Stimulated activated CD4-positive, alpha-beta T cell treated with anti-CD3 and anti-CD28 coated beads, Interleukin-2, amount 100 ng/mL, for 4 hours (primary cell): ENCODE measurements around the gene YTHDC2.

Experiments
- DNase-seq: peaks from one replicate; pipeline ENCODE4 v3.0.0-alpha.2; 2020; ENCODE audit warnings: low read depth

The YTHDC2 gene

DNA sequence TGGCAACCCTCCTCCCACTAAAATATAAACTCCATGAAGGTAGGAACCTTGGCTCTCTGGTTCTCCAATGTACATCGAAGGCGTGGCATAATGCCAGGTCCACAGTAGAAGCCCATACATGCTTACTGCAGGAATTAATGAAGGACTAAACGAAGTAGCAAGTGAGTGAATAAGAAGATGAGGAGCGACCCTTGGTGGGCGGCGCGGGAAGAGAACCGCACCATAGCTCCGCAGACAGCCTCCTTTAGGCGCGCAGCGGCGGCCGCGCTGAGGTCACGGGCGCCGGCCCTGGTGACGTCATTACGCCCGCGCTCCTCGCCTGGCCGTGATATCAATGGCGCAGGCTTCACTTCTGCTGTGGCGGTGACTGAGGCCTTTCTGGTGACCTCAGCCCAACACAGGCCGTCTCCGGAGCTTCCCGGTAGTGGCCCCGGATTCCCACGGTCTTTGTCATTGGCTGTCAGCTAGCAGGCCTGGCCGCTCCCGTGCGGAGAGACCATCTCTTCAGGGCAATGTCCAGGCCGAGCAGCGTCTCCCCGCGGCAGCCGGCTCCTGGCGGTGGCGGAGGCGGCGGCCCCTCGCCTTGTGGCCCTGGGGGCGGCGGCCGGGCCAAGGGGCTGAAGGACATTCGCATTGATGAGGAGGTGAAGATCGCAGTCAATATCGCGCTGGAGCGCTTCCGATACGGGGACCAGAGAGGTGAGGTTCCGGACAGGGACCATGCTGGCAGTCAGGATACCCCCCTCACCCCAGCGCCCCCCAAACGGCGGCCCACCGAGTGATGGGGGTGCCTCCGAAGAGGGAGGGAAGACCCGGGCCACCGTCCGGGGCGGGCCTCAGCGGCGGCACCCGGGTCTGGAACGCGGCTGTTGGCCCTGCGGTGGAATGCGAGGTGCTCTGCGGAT lies at the start of gene YTHDC2:
Gene YTHDC2, plus strand, starts transcription at position 311 of the 905 bp plus-strand sequence. Its CDS starts 202 bp downstream, at position 513.
- DNase-seq, result peak; percentile 75

DNA sequence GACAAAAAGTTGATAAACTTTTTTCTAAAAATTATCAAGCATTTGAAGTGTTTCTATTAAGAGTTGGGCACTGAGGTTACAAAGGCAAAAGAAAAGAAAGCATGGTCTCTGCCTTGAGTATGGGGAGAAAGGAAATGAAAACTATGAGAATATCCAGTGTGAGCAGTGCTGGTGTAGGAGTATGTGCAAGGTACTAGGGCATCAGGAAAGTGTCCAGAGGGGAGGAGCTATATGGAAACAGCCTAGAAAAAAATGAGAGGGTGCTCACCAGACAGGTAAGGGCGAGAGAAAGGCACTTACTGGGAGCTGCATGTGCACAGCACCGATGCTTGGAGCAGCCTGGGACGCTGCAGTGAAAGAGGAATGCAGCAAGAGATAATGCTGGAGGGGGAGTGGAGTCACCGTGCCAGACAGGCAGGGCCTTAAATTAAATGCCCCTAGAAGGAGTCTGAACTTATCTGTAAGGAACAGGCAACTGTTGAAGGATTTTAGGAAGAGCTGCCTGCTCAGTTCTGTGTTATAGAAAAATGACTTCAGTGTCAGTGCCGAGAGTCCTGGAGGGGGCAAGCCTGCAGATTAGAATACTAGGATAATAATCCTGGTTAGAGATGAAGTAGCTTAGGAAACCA lies 39.3 kb upstream of the YTHDC2 start:
- DNase-seq, result no peak

DNA sequence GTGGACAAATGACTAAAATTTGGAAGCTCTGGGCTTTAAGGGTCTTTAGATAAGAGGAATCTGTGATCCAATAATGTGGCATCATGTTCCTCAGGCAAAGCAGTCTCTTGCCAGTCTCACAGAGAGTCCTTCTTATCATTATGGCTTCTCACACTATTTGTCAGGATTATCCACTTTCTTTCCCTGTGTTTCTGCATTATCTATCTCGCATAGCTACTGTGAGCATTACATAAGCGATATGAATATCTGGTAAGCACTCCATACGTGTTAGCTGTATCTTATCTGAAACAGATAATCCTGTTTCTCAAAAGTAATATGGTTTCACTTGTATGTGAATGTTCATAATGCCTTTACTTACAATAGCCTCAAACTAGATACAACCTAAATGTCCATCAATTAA lies 34.8 kb upstream of the YTHDC2 start:
- DNase-seq, result no peak

DNA sequence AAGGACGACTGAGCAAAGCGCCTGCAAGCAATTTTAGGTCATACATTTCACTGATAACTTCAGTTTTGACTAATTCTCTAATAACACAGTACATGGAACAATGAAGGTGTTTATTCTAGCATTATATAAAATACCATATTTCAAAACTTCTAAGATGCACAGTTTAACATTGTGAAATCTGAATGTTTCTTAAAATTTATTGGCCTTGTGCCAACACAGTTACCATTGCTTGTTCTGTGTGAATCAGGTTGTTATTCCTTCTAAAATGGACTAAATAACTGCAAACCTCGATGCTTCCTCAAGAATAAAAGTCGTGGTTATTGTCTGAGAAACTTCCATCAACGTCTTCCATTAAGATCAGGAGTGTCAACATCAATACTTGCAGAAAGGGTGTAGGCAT lies 33.3 kb upstream of the YTHDC2 start:
- DNase-seq, result no peak

DNA sequence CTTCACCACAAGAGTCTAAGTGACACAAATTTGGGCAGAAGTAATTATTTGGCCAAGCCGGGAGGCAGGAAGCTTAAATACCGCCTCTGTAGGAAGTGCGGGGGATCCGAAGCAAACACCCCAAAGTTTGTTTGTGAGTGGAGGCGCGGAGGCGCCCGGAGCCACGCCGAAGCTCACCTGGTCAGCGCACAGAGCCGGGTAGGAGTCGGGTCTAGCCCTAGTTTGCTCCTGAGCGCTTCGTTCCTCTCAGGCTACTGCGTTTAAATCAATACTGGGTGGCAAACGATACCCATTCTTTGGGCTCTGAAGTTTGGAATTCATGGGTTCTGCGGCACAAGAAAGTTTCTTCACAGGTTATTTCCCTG lies 26.1 kb upstream of the YTHDC2 start:
- DNase-seq, result no peak

DNA sequence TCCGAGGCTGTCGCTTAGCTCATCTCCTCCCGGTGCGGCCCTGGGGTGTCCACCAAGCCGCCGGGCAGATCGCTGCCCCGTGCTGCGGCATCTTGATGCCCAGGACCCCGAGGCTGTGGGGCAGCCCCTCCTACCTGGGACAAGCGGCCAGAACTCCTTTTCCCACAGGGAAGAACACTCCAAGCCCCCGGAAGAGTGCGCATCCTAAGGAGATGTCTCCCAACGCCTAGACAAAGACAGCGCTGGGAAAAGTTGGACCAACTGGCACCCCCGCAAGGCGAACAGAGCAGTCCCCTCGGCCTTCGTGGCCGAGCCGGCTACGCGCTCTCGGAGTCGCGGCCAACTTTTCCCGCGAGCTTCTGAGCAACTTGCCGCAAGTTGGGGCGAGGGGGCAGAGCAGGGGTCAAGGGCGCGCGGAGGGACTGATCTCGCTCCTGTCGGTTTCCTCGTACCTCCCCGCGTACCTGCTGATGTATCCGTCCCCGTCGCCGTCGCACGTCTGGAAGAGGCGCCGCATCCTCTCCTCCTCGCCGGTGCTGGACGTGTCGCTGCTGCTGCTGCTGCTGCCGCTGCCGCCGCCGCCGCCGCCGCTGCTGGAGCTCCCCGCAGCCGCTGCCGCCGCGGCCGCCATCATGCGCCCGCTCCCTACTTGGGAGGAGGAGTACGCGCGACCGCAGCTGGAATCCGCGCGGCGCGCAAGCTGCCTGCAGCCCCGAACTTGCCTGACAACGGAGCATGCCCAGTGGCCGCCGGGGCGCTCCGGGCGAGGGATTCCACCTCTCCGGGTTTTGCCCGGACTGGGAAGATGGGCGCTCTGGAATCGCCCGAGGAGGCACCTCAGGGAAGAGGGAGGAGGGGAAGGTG lies 25.5 kb upstream of the YTHDC2 start, which contains the start of gene MCC:
Gene MCC, minus strand, starts transcription at position 673 of the 864 bp plus-strand sequence.
- no peak for DNase-seq

DNA sequence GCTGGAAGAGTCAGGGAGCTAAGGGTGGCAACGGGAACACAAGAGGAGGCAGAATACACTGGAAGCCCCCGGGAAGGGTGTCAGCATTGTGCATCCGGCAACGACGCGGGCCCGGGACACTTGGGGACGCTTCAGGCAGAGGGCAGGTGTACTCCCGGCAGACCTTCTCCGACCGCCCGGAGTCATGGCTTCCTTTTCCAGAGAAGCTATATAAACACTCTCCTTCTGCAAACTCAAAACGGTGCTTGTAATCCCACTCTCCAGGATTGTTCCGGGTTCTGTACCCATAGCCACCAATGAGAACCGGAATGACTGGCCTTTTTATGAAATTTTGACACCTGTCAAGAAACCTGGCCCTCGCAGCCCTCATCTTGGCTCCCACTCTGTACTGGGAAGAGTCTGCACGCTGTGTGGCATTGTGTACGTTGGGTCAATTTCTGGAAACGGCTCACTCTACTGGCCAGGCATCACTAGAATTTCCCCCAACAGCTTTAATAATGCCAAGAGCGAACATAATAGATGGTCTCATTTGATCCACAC lies 24.8 kb upstream of the YTHDC2 start:
- DNase-seq, result no peak

DNA sequence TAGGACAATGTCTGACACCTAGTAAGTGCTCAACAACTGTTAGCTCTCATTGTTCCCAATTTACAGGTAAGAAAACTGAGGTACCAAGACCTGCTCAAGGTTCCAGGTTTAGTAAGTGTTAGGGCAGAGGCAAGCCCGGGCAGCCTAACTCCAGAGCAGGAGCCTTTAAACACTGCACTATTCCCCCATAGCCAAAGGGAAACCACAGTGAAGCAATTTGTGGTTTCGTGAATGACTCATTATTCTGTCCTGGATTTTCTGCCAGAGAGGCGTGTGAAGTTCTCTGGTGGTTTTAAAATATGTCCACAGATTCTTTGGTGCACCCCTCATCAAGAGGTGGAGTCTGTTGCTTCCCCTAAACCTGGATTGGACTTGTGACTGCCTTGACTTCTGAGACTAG lies 24.2 kb upstream of the YTHDC2 start:
- no peak for DNase-seq

DNA sequence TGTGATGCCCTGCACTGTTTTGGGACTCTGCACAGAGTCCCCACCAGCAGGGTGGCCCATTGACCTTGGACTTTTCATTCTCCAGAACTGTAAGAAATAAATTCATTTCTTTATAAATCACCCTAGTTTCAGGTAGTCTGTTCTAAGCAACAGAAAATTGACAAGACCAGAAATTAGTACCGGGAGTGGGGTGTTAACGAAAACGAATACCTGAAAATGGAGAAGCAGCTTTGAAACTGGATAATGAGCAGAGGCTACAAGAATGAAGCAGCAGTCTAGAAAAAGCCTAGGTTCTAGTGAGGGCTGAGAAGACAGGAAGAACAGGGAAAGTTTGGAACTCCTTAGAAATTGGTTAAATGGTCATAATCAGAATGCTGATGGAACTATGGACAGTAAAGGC lies 23.2 kb upstream of the YTHDC2 start:
- DNase-seq, result no peak

DNA sequence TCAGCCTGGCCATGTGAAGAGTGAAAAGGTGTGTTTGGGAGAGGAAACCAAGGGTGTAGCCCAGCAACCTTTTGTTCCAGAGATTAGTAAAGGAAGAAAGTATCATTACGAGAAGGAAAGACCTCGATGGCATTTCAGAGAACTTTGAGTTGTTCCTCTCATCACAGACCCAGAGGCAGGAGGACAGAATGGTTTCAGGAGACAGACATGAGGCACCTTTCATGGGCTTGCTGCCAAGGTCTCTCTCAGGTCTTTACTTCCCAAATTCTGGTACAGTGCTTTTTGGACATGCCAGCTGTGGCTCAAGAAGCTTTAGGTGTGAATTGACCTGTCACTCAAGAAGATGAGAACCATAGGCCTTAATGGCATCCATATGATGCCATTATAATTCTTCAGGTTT lies 22.5 kb upstream of the YTHDC2 start:
- DNase-seq, result no peak

DNA sequence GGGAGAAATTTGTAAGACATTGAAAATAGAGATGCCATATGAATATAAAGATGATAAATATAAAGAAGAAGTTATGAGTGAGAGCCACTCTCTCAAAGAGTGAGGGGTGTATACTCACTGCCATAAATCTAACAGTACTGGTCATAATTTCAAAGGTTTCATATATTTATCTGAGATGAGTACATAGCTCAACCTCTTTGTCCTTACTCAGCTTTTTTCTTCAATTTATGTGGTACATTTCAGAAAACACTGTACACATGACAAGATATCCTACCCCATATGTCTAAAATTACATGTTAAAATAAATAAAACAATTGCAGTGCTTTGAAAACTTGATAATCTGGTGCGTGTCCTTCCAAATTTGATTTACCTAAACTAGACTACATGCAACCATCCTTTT lies 20.0 kb upstream of the YTHDC2 start:
- no peak for DNase-seq

DNA sequence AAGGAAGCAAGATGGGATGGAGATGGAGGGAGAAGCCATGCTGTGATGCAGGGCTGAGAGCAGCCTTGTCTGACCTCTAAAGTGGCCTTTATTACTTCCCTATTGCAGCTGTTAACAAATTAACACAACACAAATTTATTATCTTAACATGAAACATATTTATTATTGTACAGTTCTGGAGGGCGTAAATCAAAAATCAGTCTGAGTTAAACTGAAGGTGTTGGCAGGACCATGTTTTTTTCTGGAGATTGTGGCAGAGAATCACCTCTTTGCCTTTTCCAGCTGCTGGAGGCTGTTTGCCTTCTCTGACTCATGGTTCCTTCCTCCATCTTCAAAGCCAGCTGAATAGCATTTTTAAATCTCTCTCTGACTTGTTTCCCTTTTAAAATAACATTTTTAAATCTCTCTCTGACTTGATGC lies 18.1 kb upstream of the YTHDC2 start:
- DNase-seq, result no peak

DNA sequence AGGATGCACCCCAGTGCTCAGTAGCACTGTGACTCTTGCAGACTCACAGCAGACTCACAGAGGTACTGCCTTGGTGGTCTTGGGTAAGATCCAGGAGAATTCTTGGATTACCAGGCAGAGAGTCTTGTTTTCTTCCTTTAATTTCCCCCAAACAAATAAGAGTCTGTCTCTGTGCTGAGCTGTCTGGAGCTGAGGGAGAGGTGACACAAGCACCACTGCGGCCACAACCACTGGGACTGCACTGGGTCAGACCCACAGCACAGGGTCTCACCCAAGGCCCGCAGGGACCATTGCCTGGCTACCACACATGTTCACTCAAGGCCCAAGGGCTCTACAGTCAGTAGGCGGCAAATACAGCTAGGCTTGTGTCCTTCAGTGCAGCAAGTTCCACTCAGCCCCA lies 11.4 kb upstream of the YTHDC2 start:
- no peak for DNase-seq

DNA sequence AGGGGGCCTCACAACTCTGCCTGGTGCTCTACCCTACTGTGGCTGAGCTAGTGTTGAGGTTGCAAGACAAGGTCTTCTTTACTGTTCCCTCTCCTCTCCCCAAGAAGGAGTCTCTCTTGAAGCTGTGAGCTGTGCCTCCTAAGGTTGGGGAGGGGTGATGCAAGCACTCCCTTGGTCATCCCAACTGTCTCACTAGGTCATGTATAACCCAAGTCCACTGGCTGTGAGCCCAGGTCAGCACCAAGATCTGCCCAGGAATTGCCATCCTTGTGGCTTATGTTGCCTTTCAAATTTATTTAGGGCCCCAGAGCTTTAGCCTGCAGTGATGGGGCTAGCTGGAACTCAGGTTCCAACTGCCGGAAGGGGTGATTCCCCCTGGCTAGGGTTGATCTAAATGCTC lies 10.3 kb upstream of the YTHDC2 start:
- no peak for DNase-seq

DNA sequence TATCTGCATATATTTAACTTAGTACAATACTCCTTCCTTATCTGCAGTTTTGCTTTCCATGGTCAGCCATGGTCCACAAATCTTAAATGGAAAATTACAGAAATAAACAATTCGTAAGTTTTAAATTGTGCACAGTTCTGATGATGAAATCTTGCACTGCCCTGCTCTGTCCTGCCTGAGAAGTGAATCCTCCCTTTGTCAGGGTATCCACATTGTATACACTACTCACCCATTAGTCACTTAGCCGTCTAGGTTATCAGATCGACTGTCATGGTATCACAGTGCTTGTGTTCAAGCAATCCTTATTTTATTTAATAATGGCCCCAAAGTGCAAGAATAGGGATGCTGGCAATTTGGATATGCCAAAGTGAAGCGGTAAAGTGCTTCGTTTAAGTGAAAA lies 8.3 kb upstream of the YTHDC2 start:
- DNase-seq, result no peak

DNA sequence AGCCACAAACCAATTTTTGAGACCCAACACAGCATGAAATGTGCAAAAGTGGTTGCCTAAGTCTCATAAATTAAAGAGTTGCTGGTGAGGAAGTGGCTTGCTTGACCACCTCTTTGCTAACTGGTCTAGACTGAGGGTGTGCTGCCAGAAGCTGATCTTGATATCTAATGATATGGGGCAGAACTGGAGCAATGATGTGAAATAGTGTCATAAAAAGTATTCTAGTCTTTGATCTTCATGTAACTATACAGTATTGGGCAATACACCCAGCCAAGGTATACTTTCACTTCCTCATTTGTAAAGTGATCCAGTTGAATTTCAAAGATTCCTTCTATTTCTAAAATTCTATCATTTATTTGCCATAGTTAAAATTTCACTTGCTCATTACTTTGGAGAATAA lies 5.9 kb upstream of the YTHDC2 start:
- no peak for DNase-seq

DNA sequence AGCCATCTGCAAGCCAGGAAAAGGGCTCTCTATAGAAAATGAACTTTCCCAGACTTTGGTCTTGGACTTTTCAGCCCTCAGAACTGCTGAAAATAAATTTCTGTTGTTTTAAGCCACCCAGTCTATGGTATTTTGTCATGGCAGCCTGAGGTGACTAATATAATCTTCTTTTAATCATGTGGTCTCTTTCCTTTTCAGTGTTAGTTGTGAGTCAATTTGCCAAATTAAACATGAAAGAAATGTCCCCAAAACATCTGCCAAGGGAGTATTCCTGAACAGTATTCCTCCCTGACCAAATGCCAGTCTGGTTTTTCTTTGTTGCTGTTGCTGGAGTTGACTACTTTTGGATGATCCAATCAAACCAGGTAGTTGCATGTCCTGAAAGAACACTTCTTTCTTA lies 4.7 kb upstream of the YTHDC2 start:
- DNase-seq, result no peak

DNA sequence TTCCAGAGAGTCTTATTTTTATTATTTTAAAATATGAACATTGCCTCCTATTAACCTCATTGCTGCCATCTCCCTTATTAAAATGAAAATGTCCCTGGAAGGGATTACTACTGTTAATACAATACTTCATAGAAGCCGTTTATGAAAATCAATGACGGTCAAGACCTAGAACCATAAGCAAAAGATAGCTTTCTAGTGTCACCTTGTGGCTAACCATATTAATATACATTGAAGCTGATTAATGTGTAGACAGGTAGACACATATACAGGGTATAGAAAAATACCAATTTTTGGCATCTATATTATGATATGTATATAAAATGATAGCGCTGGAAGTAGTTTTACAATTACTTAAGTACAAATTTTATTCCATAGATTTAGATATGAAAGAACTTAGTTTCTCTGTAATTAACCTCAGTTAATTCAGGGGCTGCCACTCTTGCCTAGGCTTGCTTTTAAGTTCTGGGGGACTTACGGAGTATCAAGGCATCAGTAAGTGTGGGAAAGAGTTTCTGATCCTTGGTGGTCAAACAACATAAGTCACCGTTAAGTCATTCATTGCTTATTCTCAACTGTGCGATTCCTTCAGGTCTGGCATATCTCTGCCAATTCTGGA lies 2.5 kb upstream of the YTHDC2 start:
- DNase-seq, result no peak

DNA sequence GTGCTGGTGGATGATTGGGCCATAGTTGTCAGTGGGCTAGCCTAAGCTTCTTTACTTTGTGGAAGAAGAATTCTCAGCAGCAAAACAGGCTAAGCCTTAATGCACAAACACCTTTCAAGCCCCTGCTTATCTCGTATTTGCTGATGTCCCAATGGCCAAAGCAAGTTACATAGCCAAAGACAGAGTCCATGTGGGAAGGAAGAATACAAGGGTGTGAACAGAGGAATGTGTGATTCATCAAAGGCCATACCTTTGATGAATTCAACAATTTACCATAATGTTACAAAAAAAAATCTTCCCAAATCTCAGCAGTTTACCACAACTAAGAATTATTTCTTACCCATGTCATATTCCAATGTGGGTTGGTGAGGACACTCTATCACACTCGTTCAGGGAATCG lies 1.2 kb upstream of the YTHDC2 start:
- no peak for DNase-seq

DNA sequence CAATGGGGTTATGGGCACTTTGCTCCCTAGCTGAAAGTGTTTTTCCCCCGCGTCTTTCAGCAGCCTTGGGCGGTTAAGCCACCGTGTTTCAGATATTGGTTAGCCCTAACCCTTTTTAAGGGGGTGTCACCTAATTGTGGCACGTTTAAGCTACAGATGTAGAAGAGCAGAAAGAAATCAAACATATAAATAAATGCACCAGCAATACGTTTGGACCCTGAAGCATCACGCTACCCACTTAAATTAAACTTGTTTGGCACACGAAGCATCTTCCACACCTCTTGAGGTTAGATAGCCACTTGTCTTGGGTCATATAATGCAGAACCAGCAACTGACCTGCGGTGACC lies 768 bp downstream of the YTHDC2 start:
- no peak for DNase-seq

DNA sequence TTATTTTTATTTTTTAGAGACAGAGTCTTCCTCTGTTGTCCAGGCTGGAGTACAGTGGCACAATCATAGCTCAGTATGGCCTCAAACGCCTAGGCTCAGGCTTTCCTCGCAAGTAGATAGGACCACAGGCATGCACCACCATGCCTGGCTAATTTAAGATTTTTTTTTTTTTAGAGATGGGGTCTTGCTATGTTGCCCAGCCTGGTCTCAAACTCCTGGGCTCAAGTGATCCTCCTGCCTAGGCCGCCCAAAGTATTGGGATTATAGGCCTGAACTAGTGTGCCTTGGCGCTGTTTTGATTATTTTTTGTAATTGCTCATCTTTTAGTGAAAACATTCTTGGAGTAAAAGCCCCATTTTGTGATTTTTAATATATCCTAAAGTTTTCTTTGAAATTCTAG lies 5.4 kb downstream of the YTHDC2 start:
- DNase-seq, result no peak

DNA sequence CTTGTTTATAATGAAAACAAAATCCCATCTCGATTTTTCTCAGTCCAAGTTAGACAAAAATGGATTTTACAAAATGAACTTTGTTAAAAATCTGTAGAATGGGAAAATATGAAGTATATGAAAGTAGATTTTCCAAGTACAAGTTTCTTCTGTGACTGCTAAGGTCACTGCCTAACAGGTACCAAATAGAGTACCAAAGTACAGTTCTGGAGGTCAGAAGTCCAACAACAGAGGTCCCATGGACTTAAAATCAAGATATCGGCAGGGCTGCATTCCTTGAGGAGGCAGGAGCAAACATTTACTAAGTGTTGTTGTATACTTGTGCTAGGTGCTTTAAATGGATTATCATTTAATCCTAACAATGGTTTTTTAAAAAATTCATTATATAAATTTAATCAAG lies 5.9 kb downstream of the YTHDC2 start:
- no peak for DNase-seq
